HFF-Myc (cell line): ENCODE measurements around the gene CAB39L.

Experiments
- DNase-seq: peaks from one replicate; pipeline ENCODE4 v3.0.0-alpha.2; 2011; ENCODE audit warnings: low read depth; ENCODE audit errors: extremely low read depth
- H3K4me3 ChIP-seq: replicated peaks from 2 replicates; pipeline ENCODE4 v1.5.1; 2011; ENCODE audit warnings: low read depth, mild to moderate bottlenecking, control low read depth, low read length
- CTCF ChIP-seq: IDR thresholded peaks from 2 replicates; pipeline ENCODE4 v1.5.1; 2012; ENCODE audit warnings: mild to moderate bottlenecking, low read depth, low read length, control low read depth; ENCODE audit errors: missing control alignments

Gene CAB39L

GRCh38 chr13:49366841-49367240 is 77.0 kb downstream of the CAB39L start:
- no peak overlapping the region for H3K4me3 ChIP-seq
- no peak for TF ChIP-seq CTCF
- DNase-seq = no peak

DNA sequence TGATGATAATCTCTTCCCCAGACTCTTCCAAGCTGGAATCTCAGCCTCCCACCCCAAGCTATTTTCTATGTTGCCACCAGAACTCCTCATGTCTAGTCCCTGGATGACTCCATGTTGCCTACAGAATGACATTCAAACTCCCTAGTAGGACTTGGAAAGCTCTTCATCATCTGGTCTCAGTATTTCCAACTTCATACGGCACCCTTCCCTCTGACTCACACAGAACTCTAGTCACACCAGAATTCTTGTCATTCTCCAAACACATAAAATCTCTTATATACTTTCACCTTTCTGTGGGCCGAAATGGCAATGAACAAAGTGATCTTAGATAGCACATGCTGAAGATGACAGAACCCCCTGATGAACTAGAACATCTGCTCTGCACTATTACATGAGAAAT is 86.2 kb downstream of the CAB39L start:
- DNase-seq = peak; percentile 20
- TF ChIP-seq CTCF = no peak
- no peak overlapping the region for H3K4me3 ChIP-seq

DNA sequence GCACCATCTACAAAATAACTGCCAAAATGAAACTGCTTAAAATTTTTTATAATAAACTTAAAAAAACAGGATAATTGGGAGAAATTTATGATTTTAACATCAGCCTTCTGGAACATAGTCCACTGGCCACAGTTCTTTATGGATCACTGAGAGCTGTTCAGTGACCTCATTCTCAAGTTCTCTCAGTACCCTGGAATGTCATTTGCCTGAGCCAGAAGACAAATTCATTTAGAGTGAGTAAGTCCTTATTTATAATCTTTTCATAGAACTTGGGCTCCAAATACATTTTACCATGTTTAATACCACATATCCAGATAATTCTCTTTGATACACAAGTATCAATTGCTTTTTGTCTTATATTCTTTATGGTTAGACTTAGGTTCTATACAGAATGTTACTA is 87.6 kb downstream of the CAB39L start:
- no peak for TF ChIP-seq CTCF
- H3K4me3 ChIP-seq = no peak overlapping the region
- DNase-seq = no peak

- TF ChIP-seq CTCF = no peak
- no peak for DNase-seq
- H3K4me3 ChIP-seq = no peak overlapping the region
These were observed 89.1 kb downstream of the CAB39L start for GRCh38 chr13:49354719-49355118.

DNA sequence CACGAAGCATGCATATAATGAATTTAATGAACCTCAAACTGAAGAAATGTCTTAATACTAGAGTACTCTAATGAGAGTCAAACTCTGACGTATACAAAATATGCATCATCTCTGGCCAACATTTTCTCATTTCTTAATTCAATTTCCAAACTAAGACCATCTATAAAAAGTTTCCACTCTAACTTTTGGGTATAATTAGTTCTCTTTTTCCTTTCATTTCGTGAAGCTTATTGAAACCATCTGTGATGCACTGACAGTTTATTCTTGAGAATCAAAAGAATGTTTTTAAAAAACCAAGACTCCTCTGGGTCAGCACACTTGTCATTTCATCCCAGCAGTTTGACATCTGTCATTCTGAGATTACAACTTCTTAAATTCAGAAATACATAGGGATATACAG is 90.0 kb downstream of the CAB39L start:
- no peak overlapping the region for H3K4me3 ChIP-seq
- DNase-seq = no peak
- TF ChIP-seq CTCF = no peak

DNA sequence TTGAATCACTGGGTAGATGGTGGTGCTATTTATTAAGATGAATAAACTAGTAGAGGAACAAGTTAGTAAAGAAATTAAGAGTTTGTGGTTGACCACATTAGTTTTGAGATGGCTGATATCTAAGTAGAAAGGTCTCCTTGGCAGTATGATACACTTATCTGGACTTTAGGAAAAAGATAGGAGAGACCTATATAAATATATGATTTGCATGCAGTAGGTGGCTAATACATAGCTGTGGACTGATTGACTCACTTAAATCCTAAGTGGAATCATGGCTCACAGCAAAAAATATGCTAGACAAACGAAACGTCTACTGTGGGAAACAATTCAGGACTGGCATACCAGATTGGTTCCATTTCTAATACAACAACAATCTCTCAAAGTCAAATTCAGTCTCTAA is 92.0 kb downstream of the CAB39L start:
- no peak overlapping the region for H3K4me3 ChIP-seq
- no peak for TF ChIP-seq CTCF
- DNase-seq = no peak

DNA sequence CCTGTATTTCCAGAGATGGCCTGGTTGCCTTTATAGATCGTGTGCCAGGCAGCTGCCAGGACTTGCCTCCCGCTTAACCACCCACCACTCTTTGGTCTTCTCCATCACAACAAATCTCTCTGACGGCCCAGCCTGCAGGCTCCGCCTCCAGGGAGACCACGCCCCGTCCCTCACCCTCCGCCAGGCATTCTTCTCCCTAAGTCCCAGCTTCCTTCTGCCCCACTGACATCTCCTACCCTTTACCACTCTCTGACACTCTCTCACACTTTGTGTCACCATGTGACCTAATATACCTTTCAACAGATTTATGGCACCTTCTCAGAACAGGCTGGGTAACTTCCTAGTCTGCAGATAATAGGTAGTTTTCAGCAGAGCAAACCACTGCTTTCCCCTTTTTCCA is 95.1 kb downstream of the CAB39L start:
- H3K4me3 ChIP-seq = no peak overlapping the region
- no peak for TF ChIP-seq CTCF
- no peak for DNase-seq
